NCI-H82 treated with DMSO at 0.1 percent for 48 hours (cell line): ENCODE data around the gene TMEM109.

Experiments
- DNase-seq: peaks from one replicate; lab custom pipeline; 2025; ENCODE audit not compliant: unreplicated experiment; lab: John Stamatoyannopoulos, UW

TMEM109 gene

DNA sequence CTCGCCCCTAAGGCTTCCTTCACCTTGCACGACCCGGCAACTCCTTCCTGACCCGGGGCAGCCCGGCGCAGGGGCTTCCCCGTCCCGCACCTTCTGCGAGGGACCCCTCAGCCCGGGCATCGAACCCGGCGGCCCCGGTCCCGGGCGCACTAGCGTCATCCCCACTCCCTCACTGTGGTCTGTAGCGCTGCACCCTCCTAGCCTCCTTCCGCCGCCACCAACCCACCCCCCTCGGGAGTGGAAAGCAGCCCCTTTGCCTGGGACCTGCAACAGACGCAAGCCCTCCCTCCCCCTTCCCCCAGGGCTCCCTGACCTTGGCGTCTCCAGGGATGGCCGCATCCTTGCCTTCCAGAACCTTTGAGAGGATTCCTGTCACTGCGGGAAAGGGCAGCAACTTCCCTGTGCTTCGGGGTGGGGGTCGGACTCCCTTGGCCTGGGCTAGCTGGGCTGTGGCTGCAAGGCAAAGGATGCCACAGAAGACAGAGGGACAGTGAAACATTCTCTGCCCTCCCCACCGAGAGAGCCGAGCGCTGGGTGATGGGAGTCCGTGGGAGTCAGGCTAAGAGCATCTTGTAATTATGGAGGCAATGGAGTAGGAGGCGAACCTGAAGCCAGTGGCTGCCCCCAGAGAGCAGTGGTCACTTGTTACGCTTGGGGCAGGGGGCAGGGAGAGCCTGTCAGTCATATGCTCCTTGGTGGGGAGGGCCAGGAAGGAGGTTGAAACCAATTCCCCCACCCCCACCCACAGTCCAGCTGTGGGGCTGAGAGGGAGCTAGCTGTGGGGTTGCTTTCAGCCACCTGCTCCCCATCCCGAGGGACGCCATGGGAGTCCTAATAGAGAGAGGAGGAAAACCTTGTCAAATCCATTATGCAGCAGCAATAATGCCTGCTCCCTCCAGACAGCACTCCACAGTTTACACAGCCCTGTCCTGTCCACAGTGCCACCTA lies 11.2 kb downstream of the TMEM109 start:
- DNase-seq = no peak

DNA sequence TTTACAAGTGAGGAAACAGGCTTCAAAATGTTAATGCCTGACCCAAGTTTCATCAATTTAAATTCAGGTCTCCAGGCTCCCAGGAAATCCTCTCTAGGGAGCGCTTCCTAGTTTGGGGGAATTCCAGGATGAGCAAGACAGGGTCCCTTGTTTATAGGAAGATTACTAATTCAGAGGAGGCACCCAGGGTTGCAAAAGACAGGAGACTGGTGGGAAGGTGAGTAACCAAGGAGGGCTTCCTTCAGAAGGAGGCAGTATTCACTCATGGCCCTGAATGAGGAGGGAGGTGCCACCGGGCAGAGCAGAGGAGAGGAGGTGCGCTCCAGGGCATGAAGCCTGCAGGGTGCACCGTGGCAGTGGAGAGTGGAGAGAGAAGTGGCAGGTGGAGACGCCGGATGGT lies 11.9 kb downstream of the TMEM109 start:
- no peak for DNase-seq

DNA sequence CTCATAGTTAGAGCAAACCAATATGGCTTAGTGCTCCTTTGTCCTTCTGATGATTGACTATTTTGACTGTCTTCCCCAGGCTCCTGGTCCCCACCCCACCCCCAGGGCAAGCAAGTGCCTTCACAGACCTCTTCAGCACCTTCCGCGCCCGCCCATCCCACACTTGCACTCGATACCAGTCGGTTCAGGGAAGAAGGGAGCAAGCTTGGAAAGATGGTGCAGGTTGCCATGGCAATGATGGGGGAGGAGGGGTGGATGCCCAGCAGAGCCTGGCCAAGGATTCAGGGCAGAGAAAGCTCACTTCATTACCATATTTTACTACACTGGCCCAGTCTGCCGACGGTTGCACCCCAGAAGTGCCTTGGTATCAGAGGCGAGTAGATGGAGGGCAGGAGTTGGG lies 12.5 kb downstream of the TMEM109 start:
- no peak for DNase-seq

DNA sequence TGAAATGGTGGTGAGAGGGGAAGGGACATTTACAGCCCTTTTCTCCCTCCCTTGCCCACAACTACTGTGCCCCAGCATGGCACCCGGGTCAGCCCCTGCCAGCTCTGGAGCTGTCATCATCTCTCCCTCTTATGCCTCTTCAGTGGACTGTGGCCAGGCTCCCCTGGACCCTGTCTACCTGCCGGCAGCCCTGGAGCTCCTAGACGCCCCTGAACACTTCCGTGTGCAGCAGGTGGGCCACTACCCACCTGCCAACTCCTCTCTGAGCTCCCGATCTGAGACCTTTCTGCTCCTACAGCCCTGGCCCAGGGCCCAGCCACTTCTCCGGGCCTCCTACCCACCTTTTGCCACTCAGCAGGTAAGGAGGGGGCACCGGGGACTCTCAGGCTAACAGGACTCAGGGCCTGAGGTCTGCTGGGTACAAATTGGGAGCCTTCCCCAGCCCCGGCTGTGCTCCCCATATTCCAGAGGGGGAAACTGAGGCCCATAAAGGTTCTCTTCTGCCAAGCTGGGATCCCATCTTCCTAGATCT lies 13.2 kb downstream of the TMEM109 start:
- DNase-seq = no peak

DNA sequence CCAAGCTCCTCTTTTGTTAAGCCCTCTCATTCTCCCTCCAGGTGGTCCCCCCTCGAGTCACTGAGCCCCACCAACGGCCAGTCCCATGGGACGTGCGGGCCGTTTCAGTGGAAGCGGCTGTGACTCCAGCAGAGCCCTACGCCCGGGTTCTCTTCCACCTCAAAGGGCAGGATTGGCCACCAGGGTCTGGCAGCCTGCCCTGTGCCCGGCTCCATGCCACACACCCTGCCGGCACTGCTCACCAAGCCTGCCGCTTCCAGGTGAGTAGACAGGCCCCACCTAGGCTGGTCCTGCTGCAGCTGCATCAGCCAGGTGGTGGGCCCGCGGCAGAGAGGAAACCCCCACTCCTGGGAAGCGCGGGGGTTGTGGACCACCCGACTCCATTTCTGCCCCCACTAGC lies 13.6 kb downstream of the TMEM109 start:
- DNase-seq = no peak

DNA sequence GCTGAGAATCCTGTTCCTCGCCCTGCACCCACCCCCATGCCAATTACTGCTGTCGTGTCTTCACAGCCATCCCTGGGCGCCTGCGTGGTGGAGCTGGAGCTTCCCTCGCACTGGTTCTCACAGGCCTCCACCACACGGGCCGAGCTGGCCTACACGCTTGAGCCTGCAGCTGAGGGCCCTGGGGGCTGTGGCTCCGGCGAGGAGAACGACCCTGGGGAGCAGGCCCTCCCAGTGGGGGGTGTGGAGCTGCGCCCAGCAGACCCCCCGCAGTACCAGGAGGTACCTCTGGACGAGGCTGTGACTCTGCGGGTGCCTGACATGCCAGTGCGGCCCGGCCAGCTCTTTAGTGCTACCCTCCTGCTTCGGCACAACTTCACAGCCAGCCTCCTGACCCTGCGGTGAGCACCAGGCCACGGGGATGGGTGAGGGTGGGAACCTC lies 14.6 kb downstream of the TMEM109 start:
- DNase-seq = no peak

DNA sequence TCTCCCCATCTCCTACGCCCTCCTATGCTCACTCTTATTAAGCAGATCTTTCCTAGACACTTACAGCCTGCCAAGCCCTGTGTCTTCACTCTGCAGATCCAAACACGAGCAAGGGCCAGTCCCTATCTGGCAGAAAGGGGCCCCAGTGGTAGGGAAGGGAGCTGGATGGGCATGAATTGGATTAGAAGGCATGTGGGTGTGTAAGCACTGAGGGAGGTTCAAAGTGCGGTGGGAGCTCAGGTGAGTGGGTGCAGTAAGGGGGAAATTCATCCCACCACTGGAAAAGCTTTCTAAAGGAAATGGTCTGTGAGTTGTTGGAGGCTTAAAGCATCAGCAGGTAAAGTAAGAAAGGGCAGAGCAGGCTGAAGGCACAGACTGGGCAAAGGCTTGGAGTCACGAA lies 15.8 kb downstream of the TMEM109 start:
- no peak for DNase-seq

DNA sequence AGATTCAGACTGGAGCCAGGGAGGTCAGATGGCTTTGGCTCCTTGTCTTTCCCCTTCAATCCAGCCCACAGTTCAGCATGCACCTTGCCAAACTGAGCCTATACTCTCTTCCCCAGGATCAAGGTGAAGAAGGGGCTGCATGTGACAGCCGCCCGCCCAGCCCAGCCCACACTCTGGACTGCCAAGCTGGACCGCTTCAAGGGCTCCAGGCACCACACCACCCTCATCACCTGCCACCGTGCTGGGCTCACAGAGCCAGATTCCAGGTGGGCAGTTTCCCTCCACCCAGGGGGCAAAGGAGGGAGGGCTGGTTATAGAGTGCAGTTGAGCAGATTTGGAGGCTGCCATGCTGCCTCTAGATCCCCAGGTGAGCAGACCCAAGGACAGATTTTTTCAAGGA lies 16.4 kb downstream of the TMEM109 start:
- DNase-seq = no peak

DNA sequence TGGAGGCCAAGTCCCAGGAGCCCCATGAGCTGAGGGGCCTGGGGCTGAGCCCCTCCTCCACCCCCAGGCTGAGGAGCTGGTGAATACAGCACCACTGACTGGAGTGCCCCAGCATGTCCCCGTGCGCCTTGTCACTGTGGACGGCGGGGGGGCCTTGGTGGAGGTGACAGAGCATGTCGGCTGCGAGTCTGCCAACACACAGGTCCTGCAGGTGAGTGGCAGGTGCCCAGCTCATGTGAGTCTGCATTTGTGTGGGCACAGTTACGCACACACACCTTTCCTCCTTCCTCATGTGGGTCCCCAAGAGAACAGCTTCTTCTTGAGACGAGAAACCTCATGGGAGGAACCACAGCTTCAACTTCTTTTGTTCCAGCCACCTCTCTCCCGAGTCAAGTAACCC lies 18.0 kb downstream of the TMEM109 start:
- no peak for DNase-seq

DNA sequence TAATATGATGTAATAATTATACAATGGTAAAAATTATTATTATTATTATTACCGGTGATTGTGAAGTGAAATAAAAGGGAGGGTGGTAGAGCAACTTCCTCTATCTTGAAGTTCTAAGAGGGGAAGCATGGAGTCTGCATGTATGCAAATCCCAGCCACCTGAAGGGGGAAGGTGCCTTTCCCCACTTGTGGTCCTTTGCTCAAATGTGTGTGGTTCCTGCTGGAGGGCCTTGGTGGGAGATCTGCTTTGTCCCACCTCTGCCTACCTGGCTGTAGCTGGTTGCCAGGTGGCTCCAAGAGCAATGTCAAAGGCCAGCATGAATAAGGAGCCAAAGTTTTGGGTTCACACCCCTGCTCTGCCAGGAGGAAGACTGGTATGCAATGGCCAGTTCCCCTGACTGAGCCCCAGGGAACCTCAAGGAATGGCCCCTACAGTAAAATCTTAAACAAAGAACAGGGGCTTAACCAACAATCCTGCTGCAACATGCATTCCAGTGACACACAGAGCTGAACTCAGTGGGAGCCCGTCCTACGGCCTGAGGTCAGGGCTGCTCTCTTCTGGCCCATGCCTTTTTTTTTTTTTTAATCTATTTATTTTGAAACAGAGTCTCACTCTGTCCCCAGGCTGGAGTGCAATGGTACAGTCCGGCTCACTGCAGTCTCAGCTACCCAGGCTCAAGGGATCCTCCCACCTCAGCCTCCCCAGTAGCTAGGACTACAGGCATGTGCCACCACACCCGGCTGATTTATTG lies 18.8 kb downstream of the TMEM109 start:
- no peak for DNase-seq

DNA sequence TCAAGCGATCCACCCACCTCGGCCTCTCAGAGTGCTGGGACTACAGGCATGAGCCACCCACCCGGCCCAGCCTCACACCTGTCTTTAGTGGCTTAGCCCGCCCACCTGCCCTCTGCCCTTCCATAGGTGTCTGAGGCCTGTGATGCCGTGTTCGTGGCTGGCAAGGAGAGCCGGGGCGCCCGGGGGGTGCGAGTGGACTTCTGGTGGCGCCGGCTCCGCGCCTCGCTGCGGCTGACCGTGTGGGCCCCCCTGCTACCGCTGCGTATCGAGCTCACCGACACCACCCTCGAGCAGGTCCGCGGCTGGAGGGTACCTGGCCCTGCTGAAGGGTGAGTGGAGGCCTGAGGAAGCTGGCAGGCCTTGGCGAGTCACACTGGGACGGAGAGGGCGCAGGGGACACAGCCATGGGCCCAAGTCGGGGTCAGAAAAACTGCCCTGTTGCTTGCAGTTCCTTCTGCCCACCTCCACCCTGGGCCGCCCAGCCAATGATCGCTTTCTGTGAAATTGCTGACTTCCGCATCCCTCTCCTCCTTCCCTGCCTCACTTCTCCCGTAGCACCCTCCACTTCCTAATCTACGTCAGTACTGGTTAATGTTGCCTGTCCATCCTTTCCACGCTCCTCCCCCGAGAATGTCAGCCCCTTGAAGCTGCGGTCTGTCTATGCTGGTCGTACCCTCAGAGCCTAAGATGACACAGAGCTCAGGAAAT lies 19.6 kb downstream of the TMEM109 start:
- DNase-seq = no peak

DNA sequence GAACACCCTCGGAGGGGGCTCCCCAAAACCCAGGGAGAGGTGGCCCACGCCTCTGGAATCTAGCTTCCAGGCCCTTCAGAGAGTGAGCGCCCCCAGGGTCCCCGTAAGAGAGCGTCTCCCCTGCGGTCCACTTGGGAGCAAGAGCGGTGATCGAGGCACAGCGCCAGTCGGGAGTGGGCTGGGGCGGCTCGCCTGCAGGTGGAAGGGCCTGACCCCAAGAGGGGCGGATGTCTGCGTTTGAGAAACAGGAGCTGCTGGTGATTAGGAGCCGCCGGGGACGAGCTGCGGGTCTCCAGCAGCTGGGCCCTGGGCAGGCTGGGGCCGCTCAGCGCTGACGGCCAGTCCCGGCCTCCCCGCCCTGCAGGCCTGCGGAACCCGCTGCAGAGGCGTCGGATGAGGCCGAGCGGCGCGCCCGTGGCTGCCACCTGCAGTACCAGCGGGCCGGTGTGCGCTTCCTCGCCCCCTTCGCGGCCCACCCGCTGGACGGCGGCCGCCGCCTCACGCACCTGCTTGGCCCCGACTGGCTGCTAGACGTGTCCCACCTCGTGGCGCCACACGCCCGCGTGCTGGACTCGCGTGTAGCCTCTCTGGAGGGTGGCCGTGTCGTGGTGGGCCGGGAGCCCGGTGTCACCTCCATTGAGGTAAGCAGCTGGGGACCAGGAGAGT lies 20.3 kb downstream of the TMEM109 start:
- DNase-seq = no peak

DNA sequence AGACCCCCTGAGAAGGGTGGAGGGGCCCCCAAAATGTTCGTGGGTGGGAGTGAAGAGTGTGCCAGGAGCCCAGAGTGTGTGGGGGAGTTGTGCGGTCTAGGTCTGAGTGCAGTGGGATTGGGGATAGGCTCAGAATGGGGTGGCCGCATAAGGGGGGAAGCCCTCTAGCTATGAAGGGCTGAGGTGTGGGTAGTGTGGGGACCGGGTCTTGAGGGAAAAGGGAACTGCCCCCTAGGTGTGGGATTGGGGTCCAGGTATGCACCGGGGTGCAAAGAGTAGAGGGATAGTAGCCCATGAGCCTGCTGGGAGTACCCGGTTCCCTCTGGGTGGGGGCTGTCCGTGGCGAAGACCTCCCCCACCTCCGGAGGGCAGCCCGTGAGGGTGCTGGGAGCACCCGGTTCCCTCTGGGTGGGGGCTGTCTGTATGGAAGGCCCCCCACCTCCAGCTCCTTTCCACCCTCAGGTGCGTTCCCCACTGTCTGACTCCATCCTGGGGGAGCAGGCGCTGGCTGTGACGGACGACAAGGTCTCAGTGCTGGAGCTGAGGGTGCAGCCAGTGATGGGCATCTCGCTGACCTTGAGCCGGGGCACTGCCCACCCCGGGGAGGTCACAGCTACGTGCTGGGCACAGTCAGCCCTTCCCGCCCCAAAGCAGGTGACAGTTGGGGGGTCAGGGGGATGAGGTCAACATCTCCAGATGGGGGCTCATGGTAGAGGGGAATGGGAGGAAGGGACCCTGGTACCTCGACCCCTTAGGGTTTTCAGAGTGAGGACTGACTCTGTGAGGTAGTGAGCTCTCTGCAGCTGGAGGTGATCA lies 21.0 kb downstream of the TMEM109 start:
- DNase-seq = no peak

DNA sequence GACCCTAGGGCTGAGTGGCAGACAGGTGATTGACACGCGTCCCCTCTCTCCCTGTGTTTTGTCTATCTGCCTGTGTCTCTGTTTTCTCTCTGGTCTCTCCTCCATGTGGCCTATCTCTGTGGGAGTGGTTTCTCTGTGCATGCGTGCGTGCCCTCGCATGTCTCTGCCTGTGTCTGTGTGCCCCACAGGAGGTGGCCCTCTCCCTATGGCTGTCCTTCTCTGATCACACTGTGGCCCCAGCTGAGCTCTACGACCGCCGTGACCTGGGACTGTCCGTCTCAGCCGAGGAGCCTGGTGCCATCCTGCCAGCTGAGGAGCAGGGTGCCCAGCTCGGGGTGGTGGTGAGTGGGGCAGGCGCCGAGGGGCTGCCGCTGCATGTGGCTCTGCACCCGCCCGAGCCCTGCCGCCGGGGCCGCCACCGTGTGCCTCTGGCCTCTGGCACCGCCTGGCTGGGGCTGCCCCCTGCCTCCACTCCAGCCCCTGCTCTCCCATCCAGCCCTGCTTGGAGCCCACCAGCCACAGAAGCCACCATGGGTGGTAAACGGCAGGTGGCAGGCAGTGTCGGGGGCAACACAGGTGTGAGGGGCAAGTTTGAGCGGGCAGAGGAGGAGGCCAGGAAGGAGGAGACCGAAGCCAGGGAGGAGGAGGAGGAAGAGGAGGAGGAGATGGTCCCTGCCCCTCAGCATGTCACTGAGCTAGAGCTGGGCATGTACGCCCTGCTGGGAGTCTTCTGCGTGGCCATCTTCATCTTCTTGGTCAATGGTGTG lies 21.9 kb downstream of the TMEM109 start:
- DNase-seq = no peak

DNA sequence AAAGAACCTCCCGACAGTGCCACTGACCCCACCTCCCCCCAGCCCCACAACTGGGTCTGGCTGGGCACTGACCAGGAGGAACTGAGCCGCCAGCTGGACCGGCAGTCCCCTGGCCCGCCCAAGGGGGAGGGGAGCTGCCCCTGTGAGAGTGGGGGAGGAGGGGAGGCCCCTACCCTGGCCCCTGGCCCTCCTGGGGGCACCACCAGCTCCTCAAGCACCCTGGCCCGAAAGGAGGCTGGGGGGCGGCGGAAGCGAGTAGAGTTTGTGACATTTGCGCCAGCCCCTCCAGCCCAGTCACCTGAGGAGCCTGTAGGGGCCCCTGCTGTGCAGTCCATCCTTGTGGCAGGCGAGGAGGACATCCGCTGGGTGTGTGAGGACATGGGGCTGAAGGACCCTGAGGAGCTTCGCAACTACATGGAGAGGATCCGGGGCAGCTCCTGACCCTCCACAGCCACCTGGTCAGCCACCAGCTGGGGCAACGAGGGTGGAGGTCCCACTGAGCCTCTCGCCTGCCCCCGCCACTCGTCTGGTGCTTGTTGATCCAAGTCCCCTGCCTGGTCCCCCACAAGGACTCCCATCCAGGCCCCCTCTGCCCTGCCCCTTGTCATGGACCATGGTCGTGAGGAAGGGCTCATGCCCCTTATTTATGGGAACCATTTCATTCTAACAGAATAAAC lies 22.6 kb downstream of the TMEM109 start:
- DNase-seq = no peak

DNA sequence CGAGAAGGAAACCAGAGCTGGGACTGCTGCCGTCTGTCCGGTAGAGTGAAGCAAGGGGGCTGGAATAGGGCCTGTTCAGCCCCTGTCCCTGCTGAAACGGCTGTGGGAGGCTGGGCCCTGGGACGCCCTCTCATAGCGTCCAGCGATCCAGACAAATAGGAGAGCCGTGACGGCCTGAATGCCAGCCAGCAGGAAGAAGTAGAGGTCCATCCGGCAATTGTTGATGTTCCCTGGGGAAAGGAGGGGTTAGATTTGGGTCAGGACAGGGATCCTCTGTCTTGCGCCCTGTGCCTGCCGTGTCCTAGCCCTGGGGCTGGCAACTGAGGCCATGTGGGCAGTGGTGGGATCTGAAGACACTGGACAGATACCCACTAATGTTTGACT lies 23.2 kb downstream of the TMEM109 start:
- DNase-seq = no peak

DNA sequence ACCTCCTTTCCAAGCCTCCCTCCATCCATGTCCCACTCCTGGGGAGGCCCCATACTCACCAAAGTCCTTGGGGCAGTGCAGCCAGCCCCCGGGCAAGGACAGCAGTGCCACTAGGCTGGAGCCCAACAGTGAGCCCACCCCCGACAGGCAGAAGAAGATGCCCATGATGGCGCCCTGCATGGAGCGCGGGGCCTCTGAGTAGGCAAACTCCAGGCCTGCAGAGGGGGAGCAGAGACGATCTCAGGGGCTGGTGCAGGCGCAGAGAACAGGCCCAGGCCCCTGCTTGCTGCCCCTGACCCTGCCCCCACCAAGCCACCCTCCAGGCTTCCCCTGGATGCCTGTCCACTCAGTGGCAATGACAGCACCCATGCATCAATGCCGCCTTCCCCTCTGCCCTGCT lies 23.9 kb downstream of the TMEM109 start:
- no peak for DNase-seq

DNA sequence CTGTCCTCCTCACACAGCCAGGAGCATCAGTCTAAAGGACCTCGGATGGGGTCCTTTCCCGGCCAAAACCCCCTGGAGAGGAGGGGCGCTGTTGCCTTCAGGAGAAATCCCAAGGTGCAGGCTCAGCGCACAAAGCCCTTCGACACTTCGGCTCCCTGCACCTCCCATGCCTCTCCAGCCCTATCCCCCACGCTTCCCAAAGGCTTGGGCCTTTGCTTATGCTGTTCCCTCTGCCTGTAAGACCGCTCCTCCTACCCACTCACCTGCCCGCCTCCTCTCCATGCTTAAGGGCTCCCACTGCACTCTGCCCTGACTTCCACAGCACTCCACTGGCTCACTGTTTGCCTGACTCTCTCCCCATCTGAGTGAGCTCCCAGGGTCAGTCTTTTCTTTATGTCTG lies 24.5 kb downstream of the TMEM109 start:
- DNase-seq = no peak

DNA sequence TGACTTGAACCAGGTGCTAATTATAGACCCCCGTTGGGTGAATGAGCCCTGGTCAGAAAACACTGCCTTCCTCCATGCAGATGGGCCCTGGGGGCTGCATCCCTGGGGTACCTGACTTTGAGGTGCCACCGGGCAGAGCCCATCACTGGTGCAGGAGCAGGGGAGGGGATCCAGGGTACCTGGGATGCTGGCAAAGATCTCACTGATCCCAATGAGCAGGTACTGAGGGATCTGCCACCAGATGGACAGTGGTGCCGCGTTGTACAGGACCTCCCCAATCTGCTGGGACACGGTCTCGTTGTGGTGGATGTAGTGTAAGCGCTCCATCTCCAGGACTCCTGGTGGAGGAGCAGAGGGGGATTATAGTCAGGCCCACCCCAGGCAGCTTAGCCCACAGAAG lies 25.3 kb downstream of the TMEM109 start:
- DNase-seq = no peak
